OCI-LY1 (cell line): ENCODE results near the gene TMCC1.

Experiments
- H2AFZ ChIP-seq: fragments of 200-600 bp; sonication (generic), shearing (Covaris generic); 2 replicates; pipeline ENCODE4 v1.6.0; 2014; ENCODE audit warnings: antibody characterized with exemption, mild to moderate bottlenecking, low read length
- H3F3A ChIP-seq: fragments of 200-600 bp; sonication (generic), shearing (Covaris generic); 2 replicates; pipeline ENCODE4 v1.6.0; 2014; ENCODE audit warnings: mild to moderate bottlenecking, antibody characterized with exemption, low read length, moderate library complexity; ENCODE audit not compliant: insufficient read depth
- H3K27ac ChIP-seq: fragments of 200-600 bp; sonication (generic); 2 replicates; pipeline ENCODE4 v1.5.1; 2014; ENCODE audit warnings: low read length, mixed run types, mild to moderate bottlenecking, low read depth; ENCODE audit not compliant: poor library complexity, severe bottlenecking
- H3K27me3 ChIP-seq: fragments of 200-600 bp; sonication (generic); 2 replicates; pipeline ENCODE4 v1.6.0; 2014; ENCODE audit warnings: antibody characterized with exemption, mild to moderate bottlenecking, low read length, moderate library complexity; ENCODE audit not compliant: insufficient read depth
- H3K36me3 ChIP-seq: fragments of 200-600 bp; sonication (generic); 2 replicates; pipeline ENCODE4 v1.6.1; 2014; ENCODE audit warnings: mild to moderate bottlenecking, antibody characterized with exemption, low read length, moderate library complexity, mixed read lengths; ENCODE audit not compliant: insufficient read depth
- H3K4me1 ChIP-seq: fragments of 200-600 bp; sonication (generic); 2 replicates; pipeline ENCODE4 v1.5.1; 2014; ENCODE audit warnings: mild to moderate bottlenecking, low read length, moderate library complexity; ENCODE audit not compliant: insufficient read depth, severe bottlenecking
- H3K4me2 ChIP-seq: fragments of 200-600 bp; sonication (generic), shearing (Covaris generic); 2 replicates; pipeline ENCODE4 v1.6.1; 2014; ENCODE audit warnings: low read length
- H3K4me3 ChIP-seq: fragments of 200-600 bp; sonication (generic); 2 replicates; pipeline ENCODE4 v1.5.1; 2014; ENCODE audit warnings: low read length, low read depth, mild to moderate bottlenecking, mixed read lengths; ENCODE audit not compliant: poor library complexity, severe bottlenecking
- H3K79me2 ChIP-seq: fragments of 200-600 bp; shearing (Covaris generic); 2 replicates; pipeline ENCODE4 v1.6.1; 2016; ENCODE audit warnings: mixed run types, low read length, mixed read lengths; ENCODE audit not compliant: insufficient read depth
- H3K9ac ChIP-seq: fragments of 200-600 bp; sonication (generic), shearing (Covaris generic); 2 replicates; pipeline ENCODE4 v1.6.1; 2014; ENCODE audit warnings: mild to moderate bottlenecking, low read length, mixed read lengths
- H3K9me2 ChIP-seq: fragments of 200-600 bp; sonication (generic), shearing (Covaris generic); 2 replicates; pipeline ENCODE4 v1.6.1; 2014; ENCODE audit warnings: low read depth, mild to moderate bottlenecking, low read length, mixed read lengths
- H3K9me3 ChIP-seq: fragments of 200-600 bp; shearing (Covaris generic); 2 replicates; pipeline ENCODE4 v1.6.1; 2014; ENCODE audit warnings: low read length, mixed read lengths
- H4K20me1 ChIP-seq: fragments of 200-600 bp; sonication (generic), shearing (Covaris generic); 2 replicates; pipeline ENCODE4 v1.6.0; 2016; ENCODE audit warnings: mild to moderate bottlenecking, low read length; ENCODE audit not compliant: insufficient read depth
- CTCF ChIP-seq: fragments of 200-600 bp; sonication (generic), shearing (Covaris generic); IDR thresholded peaks from 2 replicates; pipeline ENCODE4 v1.5.1; 2017; ENCODE audit warnings: mild to moderate bottlenecking, antibody characterized with exemption, low read length, moderate library complexity, mixed read lengths
- EZH2 ChIP-seq: fragments of 200-600 bp; sonication (generic), shearing (Covaris generic); IDR thresholded peaks from 2 replicates; pipeline ENCODE4 v1.8.0; 2017; ENCODE audit warnings: borderline replicate concordance, mixed run types, mild to moderate bottlenecking, antibody characterized with exemption, low read length, moderate library complexity, mixed read lengths

Gene TMCC1

GRCh38 chr3:129715854-129716253 lies 177.7 kb downstream of the TMCC1 start:
- no peaks in the 10 kb centered on the region for H3K9me3 ChIP-seq
- no peak overlapping the region for H3K27ac ChIP-seq
- no peaks in the 10 kb centered on the region for H3K36me3 ChIP-seq
- no peaks in the 10 kb centered on the region for H3K4me1 ChIP-seq
- no peak overlapping the region for H3K9ac ChIP-seq
- H3K27me3 ChIP-seq, result no peaks in the 10 kb centered on the region
- no peaks in the 10 kb centered on the region for H3F3A ChIP-seq
- H3K4me2 ChIP-seq, result no peak overlapping the region
- no peaks in the 10 kb centered on the region for H3K9me2 ChIP-seq
- H2AFZ ChIP-seq, result no peak overlapping the region
- H4K20me1 ChIP-seq, result no peaks in the 10 kb centered on the region
- no peaks in the 10 kb centered on the region for H3K79me2 ChIP-seq
- TF ChIP-seq EZH2 (no peak), CTCF (no peak)
- H3K4me3 ChIP-seq, result no peak overlapping the region

DNA sequence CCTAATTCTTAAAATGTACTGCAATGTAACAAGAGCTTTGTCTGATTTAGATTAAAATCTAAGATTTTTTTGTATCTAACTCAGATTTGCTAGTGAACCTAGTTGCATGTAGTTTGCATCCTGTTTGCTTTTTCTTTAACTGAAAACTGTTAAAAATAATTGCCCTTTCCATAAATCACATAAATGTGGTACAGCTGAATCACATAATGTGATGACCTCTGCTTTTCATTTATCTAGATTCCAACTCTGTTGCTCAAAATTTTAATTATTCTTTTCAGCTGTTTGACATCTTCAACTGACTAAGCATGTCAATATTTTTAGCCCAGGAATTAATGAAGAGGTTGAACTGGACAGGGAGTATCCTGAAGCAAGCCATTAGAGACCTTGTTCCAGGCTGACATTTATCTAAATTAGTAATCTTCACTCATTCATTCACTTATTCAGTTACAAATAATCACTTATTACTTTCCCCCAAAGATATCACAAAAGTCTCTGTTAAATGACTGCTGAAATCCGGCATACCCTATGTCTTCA lies 185.1 kb downstream of the TMCC1 start:
- no peak overlapping the region for H3K27ac ChIP-seq
- no peaks in the 10 kb centered on the region for H3K9me3 ChIP-seq
- H3K79me2 ChIP-seq, result no peaks in the 10 kb centered on the region
- no peaks in the 10 kb centered on the region for H3K27me3 ChIP-seq
- no peak for TF ChIP-seq EZH2
- TF ChIP-seq CTCF, result no peak
- no peaks in the 10 kb centered on the region for H3F3A ChIP-seq
- no peak overlapping the region for H3K4me2 ChIP-seq
- no peaks in the 10 kb centered on the region for H3K4me1 ChIP-seq
- no peak overlapping the region for H3K4me3 ChIP-seq
- no peaks in the 10 kb centered on the region for H4K20me1 ChIP-seq
- no peak overlapping the region for H3K9ac ChIP-seq
- H2AFZ ChIP-seq, result no peak overlapping the region
- no peaks in the 10 kb centered on the region for H3K9me2 ChIP-seq
- no peaks in the 10 kb centered on the region for H3K36me3 ChIP-seq

- Histone ChIP-seq H3K79me2 (no peaks in the 10 kb centered on the region), H3K4me2 (no peak overlapping the region), H3K9me3 (no peaks in the 10 kb centered on the region), H3K36me3 (no peaks in the 10 kb centered on the region), H3K27me3 (no peaks in the 10 kb centered on the region), H3F3A (no peaks in the 10 kb centered on the region), H4K20me1 (no peaks in the 10 kb centered on the region), H3K4me3 (no peak overlapping the region), H3K4me1 (no peaks in the 10 kb centered on the region), H3K9ac (no peak overlapping the region), H2AFZ (no peak overlapping the region), H3K27ac (no peak overlapping the region), H3K9me2 (no peaks in the 10 kb centered on the region)
- TF ChIP-seq CTCF (no peak), EZH2 (no peak)
These were observed 188.2 kb downstream of the TMCC1 start for GRCh38 chr3:129705274-129705673.
